HG03159 (cell line): ENCODE measurements around the gene TBC1D14.

Experiments
- ATAC-seq: cut with Tn5 transposase; IDR thresholded peaks from one replicate; pipeline ENCODE4 v1.9.1; 2021; ENCODE audit warnings: mild to moderate bottlenecking, moderate library complexity; ENCODE audit not compliant: unreplicated experiment

Gene TBC1D14

GRCh38 chr4:7037425-7037824 is 127.8 kb downstream of the TBC1D14 start:
- ATAC-seq = no peak

- ATAC-seq = no peak
These were observed 131.1 kb downstream of the TBC1D14 start for GRCh38 chr4:7040765-7041164.

- no peak for ATAC-seq
These were observed 131.6 kb downstream of the TBC1D14 start for GRCh38 chr4:7041246-7041645.

- no peak for ATAC-seq
These were observed 132.3 kb downstream of the TBC1D14 start for GRCh38 chr4:7041801-7042502.

GRCh38 chr4:7042503-7043283 is 133.1 kb downstream of the TBC1D14 start:
- peak; percentile 71 for ATAC-seq

- peak; percentile 28 for ATAC-seq
These were observed 133.9 kb downstream of the TBC1D14 start, which contains the start of gene TADA2B for GRCh38 chr4:7043284-7044136. Gene TADA2B (plus strand): TSS chr4:7043372. CDS start chr4:7043580, 208 bp downstream.

GRCh38 chr4:7044137-7044930 is 134.7 kb downstream of the TBC1D14 start:
- ATAC-seq = no peak

- ATAC-seq = no peak
These were observed 135.9 kb downstream of the TBC1D14 start for GRCh38 chr4:7045553-7045952.

- no peak for ATAC-seq
These were observed 136.6 kb downstream of the TBC1D14 start for GRCh38 chr4:7045961-7046921.

GRCh38 chr4:7046971-7047370 is 137.3 kb downstream of the TBC1D14 start:
- no peak for ATAC-seq

GRCh38 chr4:7048642-7049041 is 139.0 kb downstream of the TBC1D14 start:
- no peak for ATAC-seq

GRCh38 chr4:7049295-7049694 is 139.7 kb downstream of the TBC1D14 start:
- no peak for ATAC-seq

- ATAC-seq = no peak
These were observed 140.1 kb downstream of the TBC1D14 start for GRCh38 chr4:7049739-7050138.

- ATAC-seq = no peak
These were observed 141.0 kb downstream of the TBC1D14 start for GRCh38 chr4:7050481-7051143.

GRCh38 chr4:7051144-7051495 is 141.5 kb downstream of the TBC1D14 start:
- no peak for ATAC-seq

GRCh38 chr4:7051905-7052304 is 142.3 kb downstream of the TBC1D14 start:
- ATAC-seq = no peak

GRCh38 chr4:7052313-7052712 is 142.7 kb downstream of the TBC1D14 start:
- no peak for ATAC-seq

- ATAC-seq = no peak
These were observed 143.5 kb downstream of the TBC1D14 start for GRCh38 chr4:7052923-7053715.
